T-helper 1 cell (primary cell): Measurements from ENCODE around the gene HHIPL2.
"Not testable (repeated sequence)": the region's sequence is repeated elsewhere in the genome, so short reads cannot be mapped to it uniquely, and the experiment has no call there.

Experiments
- DNase-seq, 5 donors: peaks; one replicate each; pipeline ENCODE4 v3.0.0-alpha.2; 2012 to 2020

Gene HHIPL2

DNA sequence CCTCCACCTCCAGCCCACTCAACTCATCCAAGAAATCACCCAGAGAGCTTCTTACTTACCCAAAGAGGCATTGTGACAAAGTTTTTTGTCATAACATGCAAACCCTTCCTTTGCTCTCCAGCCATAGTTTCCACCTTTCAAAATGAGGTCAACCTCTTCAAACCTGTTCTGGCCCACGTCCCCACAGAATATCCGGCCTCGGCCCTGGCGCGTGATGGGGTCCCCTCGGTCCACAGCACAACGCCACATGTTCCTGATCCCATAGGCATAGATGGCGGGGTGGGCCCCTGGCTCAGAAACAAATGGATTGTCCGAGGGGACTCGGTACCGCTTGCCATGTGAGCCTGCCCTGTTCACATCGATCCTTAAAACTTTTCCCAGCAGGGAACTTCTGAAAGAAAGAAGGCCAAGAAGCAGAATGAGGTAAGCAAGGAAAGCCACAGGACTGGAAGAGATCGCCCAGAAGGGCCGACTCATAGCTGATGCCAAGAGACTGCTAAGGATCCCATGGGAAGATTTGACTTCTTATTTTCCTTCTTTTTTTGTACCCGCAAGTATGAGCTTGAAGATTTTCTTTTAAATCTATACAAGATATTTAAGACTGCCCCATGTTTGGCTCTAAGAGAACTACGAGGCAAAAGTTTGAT is 7.8 kb downstream of the HHIPL2 start:
- DNase-seq = no peak

DNA sequence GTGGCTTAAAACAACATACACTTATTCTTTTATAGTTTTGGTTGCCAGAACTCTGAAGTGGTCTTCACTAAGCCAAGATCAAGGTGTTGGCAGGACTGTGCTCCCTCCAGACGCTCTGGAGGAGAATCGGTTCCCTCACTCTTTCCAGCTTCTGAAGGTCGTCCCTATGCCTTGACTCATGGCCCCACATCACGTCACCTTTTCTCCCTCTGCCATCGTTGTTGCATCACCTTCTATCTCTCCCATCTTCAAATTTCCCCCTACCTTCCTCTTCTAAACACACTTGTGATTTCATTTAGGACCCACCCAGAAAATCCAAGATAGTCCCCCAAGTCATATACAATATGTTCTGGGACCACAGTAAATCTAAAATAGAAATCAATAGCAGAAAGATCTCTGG is 12.4 kb downstream of the HHIPL2 start:
- no peak for DNase-seq

DNA sequence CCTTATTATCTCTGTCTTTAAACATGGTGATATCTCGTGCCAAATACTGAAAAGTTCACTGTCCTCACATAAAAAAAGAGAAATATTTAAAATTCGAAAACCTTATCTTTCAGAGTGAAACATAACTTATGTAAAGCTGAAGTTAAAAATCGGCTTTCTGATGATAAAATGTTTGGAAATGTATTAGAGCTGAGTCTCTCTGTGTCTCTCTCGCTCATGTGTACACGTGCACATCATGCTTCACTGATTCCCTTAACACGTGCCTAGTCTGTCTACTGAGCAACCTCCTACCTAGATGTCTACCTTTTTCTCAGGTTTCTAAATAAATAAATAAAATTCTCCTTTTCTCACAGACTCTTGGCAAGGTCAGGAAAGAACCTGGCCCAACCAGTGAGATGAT is 17.1 kb downstream of the HHIPL2 start:
- DNase-seq = no peak

DNA sequence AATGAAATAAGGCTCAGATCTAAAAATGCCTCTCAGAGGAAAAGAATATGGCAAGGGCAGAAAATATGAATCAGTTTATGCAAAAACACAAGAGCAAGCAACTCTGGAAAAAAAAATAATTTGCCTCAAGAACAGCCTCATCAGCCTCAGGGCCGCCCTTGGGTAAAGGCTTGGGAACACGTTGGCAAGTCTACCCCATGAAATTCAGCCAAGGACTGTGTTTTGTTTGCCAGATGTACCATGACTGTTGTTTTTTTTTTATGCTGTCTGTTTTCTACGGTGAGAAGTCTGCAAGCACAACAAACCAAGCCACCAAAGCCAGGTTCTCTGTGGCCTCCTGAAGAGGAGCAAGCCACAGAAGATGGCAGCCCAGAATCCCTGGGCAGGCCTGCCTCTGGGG is 18.0 kb downstream of the HHIPL2 start:
- no peak for DNase-seq

DNA sequence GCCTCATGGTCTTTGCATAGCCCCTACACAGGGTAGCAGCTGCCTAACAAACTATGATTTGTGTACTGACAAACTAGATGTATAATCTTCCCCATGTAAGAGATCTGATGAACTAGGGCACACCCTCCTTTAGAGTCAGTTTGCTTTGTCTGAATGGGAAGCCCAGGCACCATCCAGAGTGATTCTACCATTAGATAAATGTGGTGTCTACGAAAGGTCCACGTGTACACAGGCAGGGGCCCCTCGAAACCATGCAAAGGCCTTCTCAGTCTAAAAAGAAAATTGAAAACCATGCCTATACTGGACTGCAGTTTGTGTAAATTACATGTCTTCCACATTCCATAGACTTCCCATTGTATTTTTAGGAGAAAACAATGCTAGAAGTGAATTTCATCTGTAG is 18.7 kb downstream of the HHIPL2 start:
- no peak for DNase-seq

DNA sequence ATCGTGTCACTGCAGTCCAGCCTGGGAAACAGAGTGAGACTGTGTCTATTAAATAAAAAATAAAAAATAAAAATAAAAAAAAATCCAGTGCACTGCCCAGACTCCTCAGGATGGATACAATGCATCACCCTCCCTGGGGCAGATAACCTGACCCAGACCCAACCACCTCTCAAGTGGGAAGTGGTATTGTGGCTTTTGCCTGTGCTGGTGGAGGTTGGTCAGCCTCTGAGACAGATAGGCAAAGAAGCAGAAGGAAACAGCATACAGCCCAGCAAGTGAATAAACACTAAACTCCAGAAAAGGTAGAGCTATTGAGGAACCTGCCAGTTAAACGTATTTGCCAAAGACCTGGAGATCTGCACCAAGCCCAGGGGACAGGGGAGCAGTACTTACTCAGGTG is 22.0 kb downstream of the HHIPL2 start:
- no peak for DNase-seq

DNA sequence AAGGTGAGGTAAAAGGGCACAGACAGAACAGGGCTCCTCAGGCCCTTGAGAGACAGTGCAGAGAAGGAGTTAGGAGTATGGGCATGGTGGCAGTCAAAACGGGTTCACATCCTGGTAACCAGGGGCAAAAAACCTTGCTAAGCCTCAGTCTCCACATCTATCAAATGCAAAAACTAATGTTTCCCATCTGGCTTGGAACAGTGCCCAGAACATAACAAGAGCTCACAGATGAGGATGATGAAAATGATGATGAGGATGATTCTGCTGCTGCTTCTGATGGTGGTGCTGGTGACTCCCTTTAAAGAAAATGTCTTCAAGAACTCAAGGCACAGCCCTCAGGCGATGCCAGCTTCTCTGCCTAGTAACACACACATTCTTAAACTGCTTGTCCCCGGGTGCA is 24.1 kb downstream of the HHIPL2 start:
- DNase-seq = no peak

DNA sequence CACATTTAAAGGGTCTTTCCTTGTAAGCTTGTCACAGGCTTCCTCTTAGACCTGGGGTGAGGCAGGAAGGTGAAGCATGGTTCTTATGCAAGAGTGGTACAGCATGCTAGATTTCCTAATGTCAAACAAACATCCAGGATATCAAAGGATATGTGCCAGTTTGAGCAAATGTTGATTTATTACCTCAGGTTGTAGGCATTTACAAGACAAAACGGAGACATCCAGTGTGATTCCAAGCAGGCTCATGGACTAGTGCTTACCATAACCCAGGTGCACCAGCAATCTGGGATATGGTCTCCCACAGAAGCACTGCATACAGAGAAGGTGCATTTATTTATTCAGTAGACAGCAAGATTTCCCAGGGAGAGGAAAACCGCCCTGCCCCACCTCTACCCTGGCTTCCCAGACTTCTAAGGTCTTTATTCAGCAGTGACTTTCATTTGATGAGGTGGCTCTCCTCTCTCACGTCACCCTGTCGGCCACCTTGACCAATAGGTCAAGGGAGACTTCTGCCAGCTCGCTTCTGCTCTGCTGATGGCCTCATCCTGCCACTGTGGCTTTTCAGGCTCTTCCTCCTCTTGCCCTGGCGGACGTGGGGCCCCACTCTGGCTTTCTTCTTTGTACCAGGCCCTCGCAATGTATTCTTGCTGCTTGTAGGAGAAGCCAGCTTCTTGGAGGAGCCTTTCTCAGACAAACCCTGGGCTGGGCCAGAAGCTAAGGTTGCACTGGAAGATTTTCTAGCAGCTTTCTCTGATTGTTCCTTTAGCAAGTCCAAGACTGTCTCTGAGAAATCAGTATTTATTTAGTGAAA is 25.6 kb downstream of the HHIPL2 start:
- no peak for DNase-seq

DNA sequence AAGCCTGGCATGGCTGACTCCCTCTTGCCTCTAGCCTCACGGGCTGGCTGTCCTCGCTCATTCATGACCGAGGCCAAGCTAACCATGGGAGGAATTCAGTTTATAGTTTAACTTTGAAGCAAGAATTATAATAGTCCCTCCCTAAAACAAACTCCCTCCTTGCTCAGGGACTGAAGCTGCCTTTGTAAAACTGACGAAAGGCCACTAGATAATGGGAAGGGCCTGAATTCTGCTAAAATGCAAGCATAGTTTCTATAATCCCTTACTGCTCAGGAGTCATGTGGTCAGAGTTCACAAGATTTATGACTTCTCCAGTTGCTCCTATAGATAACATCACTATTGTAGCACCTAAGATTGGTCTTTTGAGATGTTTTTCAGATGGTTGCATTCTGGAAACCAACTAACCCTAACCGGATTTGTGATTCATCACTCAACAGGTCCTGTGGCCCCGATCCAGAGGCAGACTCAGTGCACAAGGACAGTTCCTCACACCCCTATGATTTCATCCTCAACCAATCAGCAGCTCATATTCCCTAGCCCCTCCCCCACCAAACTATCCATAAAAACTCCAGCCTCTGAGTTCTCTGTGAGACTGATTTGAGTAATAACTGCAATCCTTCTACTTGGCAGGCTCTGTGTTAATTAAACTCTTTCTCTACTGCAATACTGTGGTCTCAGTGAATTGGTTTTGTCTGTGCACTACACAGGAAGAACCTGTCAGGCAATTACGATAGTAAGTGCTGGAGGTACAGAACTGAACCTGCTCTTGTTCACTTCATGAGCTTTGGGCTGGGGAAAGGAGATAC is 26.4 kb downstream of the HHIPL2 start:
- no peak for DNase-seq

DNA sequence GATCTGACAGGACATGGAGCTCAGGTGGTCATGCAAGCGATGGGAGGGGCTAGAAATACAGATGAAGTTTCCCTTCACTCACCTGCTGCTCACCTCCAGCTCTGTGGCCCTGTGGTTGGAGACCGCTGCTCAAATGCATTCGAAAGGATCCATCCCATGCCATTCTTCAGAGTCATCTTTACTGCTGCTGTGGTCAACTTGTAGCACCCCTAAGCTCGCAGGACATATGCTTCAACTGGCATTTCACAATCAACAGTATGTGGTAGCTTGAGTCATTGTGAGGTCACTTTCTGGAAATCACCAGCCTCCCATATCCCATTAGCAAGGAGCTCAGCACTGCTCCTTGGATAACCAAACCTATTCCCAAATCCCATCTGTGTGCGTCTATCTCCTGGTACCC is 58.4 kb downstream of the HHIPL2 start:
- not testable (repeated sequence) for DNase-seq

DNA sequence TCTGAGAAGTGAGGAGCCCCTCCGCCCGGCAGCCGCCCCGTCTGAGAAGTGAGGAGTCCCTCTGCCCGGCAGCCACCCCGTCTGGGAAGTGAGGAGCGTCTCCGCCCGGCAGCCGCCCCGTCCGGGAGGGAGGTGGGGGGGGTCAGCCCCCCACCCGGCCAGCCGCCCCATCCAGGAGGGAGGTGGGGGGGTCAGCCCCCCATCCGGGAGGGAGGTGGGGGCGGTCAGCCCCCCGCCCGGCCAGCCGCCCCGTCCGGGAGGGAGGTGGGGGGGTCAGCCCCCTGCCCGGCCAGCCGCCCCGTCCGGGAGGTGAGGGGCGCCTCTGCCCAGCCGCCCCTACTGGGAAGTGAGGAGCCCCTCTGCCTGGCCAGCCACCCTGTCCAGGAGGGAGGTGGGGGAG is 60.1 kb downstream of the HHIPL2 start:
- not testable (repeated sequence) for DNase-seq

DNA sequence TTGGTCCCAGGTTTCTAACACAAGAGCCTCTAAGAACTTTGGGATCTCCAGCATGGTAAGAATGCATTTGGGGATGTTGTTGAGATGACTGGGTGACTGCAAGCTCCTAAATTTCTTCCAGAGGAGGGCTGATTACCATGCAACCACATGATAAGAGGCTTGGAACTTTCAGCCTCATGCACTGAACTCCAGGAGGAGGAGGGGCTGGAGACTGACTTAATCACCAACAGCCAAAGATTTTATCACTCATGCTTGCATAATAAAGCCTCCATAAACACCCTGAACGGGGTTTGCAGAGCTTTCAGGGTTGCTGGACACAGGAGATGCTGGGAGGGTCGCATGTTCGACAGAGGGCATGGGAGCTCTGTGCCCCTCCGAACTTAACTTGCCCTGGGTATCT is 63.9 kb downstream of the HHIPL2 start:
- not testable (repeated sequence) for DNase-seq

DNA sequence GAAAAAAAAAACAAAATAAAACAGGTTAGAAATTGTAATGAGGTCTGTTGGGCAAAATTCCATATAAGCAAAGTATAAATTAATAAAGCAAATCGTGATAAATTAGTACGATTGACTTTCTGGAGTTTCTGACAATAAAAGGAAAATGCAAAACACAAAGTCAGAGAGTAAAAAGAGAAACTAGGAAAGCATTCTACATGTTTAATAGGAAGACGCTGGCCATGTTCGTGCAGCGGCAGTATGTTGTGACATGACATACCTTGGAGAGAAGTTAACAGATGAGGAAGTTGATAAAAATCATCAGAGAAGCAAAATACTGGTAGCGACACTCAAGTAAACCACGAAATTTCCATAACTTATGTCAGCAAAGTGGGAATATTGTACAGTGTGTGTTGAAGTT is 68.3 kb downstream of the HHIPL2 start:
- DNase-seq = not testable (repeated sequence)

DNA sequence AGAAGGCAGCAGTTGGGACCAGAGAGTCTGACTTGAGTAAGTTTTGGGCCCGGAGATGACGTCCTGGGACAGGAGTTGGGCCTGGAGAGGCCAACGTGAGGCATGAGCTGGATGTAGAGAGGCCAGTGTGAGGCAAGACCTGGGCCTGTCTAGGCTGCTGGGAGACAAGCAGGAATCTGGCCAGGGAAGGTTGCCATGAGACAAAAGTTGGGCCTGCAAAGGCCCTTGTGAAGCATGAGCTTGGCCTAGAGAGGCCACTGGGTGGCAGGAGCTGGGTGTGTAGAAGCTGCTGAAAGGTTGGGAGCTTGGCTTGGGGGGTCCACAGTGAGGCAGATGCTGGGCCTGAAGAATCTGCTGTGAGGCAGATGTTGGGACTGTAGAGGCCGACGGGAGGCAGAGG is 71.5 kb downstream of the HHIPL2 start:
- not testable (repeated sequence) for DNase-seq

DNA sequence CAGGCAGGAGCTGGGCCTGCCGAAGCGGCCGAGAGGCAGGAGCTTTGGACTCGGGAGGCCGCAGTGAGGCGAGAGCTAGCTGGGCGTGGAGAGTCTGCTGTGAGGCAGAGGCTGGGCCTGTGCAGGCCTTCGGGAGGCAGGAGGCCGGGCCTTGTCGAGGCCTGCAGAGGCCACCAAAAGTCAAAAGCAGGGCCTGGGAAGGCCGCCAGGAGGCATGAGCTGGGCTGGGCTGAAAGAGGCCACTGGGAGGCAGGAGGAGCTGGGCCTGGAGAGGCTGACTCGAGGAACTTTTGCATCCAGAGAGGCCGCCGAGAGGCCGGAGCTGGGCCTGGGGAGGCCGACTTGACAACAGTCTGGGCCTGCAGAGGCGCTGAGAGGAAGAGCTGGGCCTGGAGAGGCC is 74.2 kb downstream of the HHIPL2 start:
- DNase-seq = not testable (repeated sequence)

DNA sequence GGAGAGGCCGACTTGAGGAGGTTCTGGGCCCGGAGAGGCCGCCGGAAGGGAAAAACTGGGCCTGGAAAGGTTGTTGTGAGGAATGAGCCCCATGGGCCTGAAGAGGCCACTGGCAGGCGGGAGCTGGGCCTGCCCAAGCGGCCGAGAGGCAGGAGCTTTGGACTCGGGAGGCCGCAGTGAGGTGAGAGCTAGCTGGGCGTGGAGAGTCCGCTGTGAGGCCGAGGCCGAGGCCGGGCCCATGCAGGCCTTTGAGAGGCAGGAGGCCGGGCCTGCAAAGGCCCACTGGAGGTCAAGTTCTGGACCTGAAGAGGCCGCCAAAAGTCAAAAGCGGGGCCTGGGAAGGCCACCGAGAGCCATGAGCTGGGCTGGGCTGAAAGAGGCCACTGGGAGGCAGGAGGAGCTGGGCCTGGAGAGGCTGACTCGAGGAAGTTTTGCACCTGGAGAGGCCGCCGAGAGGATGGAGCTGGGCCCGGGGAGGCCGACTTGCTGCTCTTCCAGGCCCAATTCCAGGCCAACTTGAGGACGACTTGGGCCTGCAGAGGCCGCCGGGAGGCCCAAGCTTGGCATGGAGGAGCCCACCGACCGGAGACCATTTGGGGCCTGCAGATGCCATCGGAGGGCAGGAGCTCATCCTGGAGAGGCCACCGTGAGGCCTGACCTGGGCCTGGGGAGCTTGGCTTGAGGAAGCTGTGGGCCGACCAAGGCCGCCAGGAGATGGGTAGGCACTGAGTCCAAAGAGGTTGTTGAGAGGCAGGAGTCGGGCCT is 74.9 kb downstream of the HHIPL2 start:
- not testable (repeated sequence) for DNase-seq
